ENCODE results near the gene TBKBP1. TPM values are rescaled to one million over a fixed set of nuclear protein-coding genes. Genes with fewer than 3 reads are reported as not detected.

The TBKBP1 gene
- total RNA-seq, 2 donors from 2014 or later = 1.3 to 2.9 TPM

- Histone ChIP-seq H3K4me3 (no peak overlapping the region), H3K4me1 (peaks cover 9% of the 10 kb centered on the region), H3K9me3 (no peaks in the 10 kb centered on the region), H3K9ac (ENCODE audit: low read depth in 2 of 2, low read length in 2 of 2) (no peak overlapping the region), H3K27ac (no peak overlapping the region), H3K36me3 (no peaks in the 10 kb centered on the region), H3K27me3 (no peaks in the 10 kb centered on the region)
- no peak for DNase-seq
- intact Hi-C loops (cut with DNase I) = loop anchor here (10.0 kb wide), 1 partner anchor 108 kb away; no protein-coding TSS in a partner anchor
- no peak for TF ChIP-seq CTCF (IDR thresholded peaks at IDR 0.05)
Observed at GRCh38 chr17:47696717-47697642, 3.0 kb downstream of the TBKBP1 start.

GRCh38 chr17:47697906-47698711 lies 4.1 kb downstream of the TBKBP1 start:
- no peak for DNase-seq
- TF ChIP-seq CTCF (IDR thresholded peaks at IDR 0.05) = no peak
- Histone ChIP-seq H3K36me3 (no peaks in the 10 kb centered on the region), H3K9ac (ENCODE audit: low read depth in 2 of 2, low read length in 2 of 2) (no peak overlapping the region), H3K9me3 (no peaks in the 10 kb centered on the region), H3K27me3 (no peaks in the 10 kb centered on the region), H3K4me1 (peaks cover 6% of the 10 kb centered on the region), H3K4me3 (no peak overlapping the region), H3K27ac (no peak overlapping the region)
- intact Hi-C loops (cut with DNase I) = loop anchor here (10.0 kb wide), 1 partner anchor 107 kb away; no protein-coding TSS in a partner anchor

- H3K36me3 ChIP-seq = no peaks in the 10 kb centered on the region
- no peak overlapping the region for H3K27ac ChIP-seq
- H3K9me3 ChIP-seq = no peaks in the 10 kb centered on the region
- no peak overlapping the region for H3K4me3 ChIP-seq
- H3K27me3 ChIP-seq = no peaks in the 10 kb centered on the region
- DNase-seq = peak; percentile 69
- TF ChIP-seq CTCF (IDR thresholded peaks at IDR 0.05) = peak; percentile 91
- intact Hi-C loops (cut with DNase I) = loop anchor here (10.0 kb wide), 1 partner anchor 106 kb away; no protein-coding TSS in a partner anchor
- H3K4me1 ChIP-seq = peaks cover 4% of the 10 kb centered on the region
- no peak overlapping the region for H3K9ac ChIP-seq (ENCODE audit: low read depth in 2 of 2, low read length in 2 of 2)
Observed at GRCh38 chr17:47698749-47699535, 5.0 kb downstream of the TBKBP1 start.

- no peak overlapping the region for H3K9ac ChIP-seq (ENCODE audit: low read depth in 2 of 2, low read length in 2 of 2)
- no peak overlapping the region for H3K4me3 ChIP-seq
- TF ChIP-seq CTCF (IDR thresholded peaks at IDR 0.05) = no peak
- peaks cover 4% of the 10 kb centered on the region for H3K4me1 ChIP-seq
- H3K36me3 ChIP-seq = no peaks in the 10 kb centered on the region
- no peak for DNase-seq
- intact Hi-C loops (cut with DNase I) = loop anchor here (10.0 kb wide), 1 partner anchor 105 kb away; no protein-coding TSS in a partner anchor
- H3K27ac ChIP-seq = no peak overlapping the region
- H3K9me3 ChIP-seq = no peaks in the 10 kb centered on the region
- H3K27me3 ChIP-seq = no peaks in the 10 kb centered on the region
Observed at GRCh38 chr17:47699536-47699840, 5.5 kb downstream of the TBKBP1 start.
